ENCODE results near the gene NTF4. TPM values are rescaled to one million over a fixed set of nuclear protein-coding genes. Genes with fewer than 3 reads are reported as not detected.

The NTF4 gene
- total RNA-seq, 1 donor from 2014 or later: 7.3 TPM

GRCh38 chr19:49094505-49095482 is 30.2 kb upstream of the NTF4 start:
- no peak for TF ChIP-seq EZH2 (IDR thresholded peaks at IDR 0.05; ENCODE audit: insufficient read depth, low read length)
- TF ChIP-seq CTCF (IDR thresholded peaks at IDR 0.05; ENCODE audit: insufficient read depth, low read depth, low read length): no peak
- no peak for DNase-seq (ENCODE audit: low read depth)
- Mint-ChIP-seq H3K4me3 (ENCODE audit: unreplicated experiment) (no peak overlapping the region), H3K9me3 (ENCODE audit: unreplicated experiment) (no peaks in the 10 kb centered on the region), H3K27me3 (ENCODE audit: low read depth, unreplicated experiment) (no peaks in the 10 kb centered on the region), H3K4me1 (ENCODE audit: low read depth, unreplicated experiment) (no peaks in the 10 kb centered on the region), H3K27ac (ENCODE audit: unreplicated experiment) (no peak overlapping the region), H3K36me3 (ENCODE audit: low read depth, unreplicated experiment) (peaks cover 21% of the 10 kb centered on the region)
- Histone ChIP-seq H3K4me2 (ENCODE audit: low read length) (no peak overlapping the region), H4K20me1 (ENCODE audit: insufficient read depth, low read length) (peaks cover 91% of the 10 kb centered on the region), H2AFZ (ENCODE audit: low read depth, low read length) (no peak overlapping the region), H3K27ac (ENCODE audit: low read depth, low read length) (no peak overlapping the region), H3K4me3 (ENCODE audit: insufficient read depth, low read depth, low read length) (no peak overlapping the region), H3K9ac (ENCODE audit: low read length) (no peak overlapping the region), H3K36me3 (ENCODE audit: insufficient read depth, low read length) (peaks cover 43% of the 10 kb centered on the region), H3K9me3 (ENCODE audit: insufficient read depth, low read depth, low read length) (no peaks in the 10 kb centered on the region), H3K27me3 (ENCODE audit: insufficient read depth, low read length) (no peaks in the 10 kb centered on the region), H3K79me2 (ENCODE audit: insufficient read depth, low read length) (peaks cover 77% of the 10 kb centered on the region), H3K4me1 (ENCODE audit: insufficient read depth, low read length) (no peaks in the 10 kb centered on the region)
- FAIRE-seq: no peak

- H2AFZ ChIP-seq (ENCODE audit: low read depth, low read length): no peak overlapping the region
- DNase-seq (ENCODE audit: low read depth): no peak
- H3K27ac ChIP-seq (ENCODE audit: low read depth, low read length): no peak overlapping the region
- TF ChIP-seq CTCF (IDR thresholded peaks at IDR 0.05; ENCODE audit: insufficient read depth, low read depth, low read length) (no peak), EZH2 (IDR thresholded peaks at IDR 0.05; ENCODE audit: insufficient read depth, low read length) (no peak)
- no peak overlapping the region for H3K4me2 ChIP-seq (ENCODE audit: low read length)
- peaks cover 76% of the 10 kb centered on the region for H3K79me2 ChIP-seq (ENCODE audit: insufficient read depth, low read length)
- no peaks in the 10 kb centered on the region for H3K27me3 Mint-ChIP-seq (ENCODE audit: low read depth, unreplicated experiment)
- H3K27ac Mint-ChIP-seq (ENCODE audit: unreplicated experiment): no peak overlapping the region
- no peaks in the 10 kb centered on the region for H3K27me3 ChIP-seq (ENCODE audit: insufficient read depth, low read length)
- no peak overlapping the region for H3K4me3 ChIP-seq (ENCODE audit: insufficient read depth, low read depth, low read length)
- H3K36me3 Mint-ChIP-seq (ENCODE audit: low read depth, unreplicated experiment): peaks cover 23% of the 10 kb centered on the region
- peaks cover 39% of the 10 kb centered on the region for H3K36me3 ChIP-seq (ENCODE audit: insufficient read depth, low read length)
- no peak overlapping the region for H3K4me3 Mint-ChIP-seq (ENCODE audit: unreplicated experiment)
- H3K4me1 Mint-ChIP-seq (ENCODE audit: low read depth, unreplicated experiment): no peaks in the 10 kb centered on the region
- H4K20me1 ChIP-seq (ENCODE audit: insufficient read depth, low read length): peaks cover 88% of the 10 kb centered on the region
- no peak overlapping the region for H3K9ac ChIP-seq (ENCODE audit: low read length)
- H3K9me3 Mint-ChIP-seq (ENCODE audit: unreplicated experiment): no peaks in the 10 kb centered on the region
- no peak for FAIRE-seq
- H3K9me3 ChIP-seq (ENCODE audit: insufficient read depth, low read depth, low read length): no peaks in the 10 kb centered on the region
- no peaks in the 10 kb centered on the region for H3K4me1 ChIP-seq (ENCODE audit: insufficient read depth, low read length)
These were observed 28.1 kb upstream of the NTF4 start for GRCh38 chr19:49092686-49093085.

Data from astrocyte (in vitro differentiated cells and primary cell).